Parathyroid adenoma (tissue), 2 donors: ENCODE measurements around the gene CNP.

Experiments
- H2AFZ ChIP-seq: fragments of 300-600 bp; sonication (generic); one replicate; pipeline ENCODE4 v1.7.0; 2017; ENCODE audit warnings: antibody characterized with exemption, mild to moderate bottlenecking
- H3K27ac ChIP-seq: fragments of 300-600 bp; sonication (generic); one replicate; pipeline ENCODE4 v1.7.0; 2017
- H3K27me3 ChIP-seq: fragments of 300-600 bp; sonication (generic); one replicate; pipeline ENCODE4 v1.7.0; 2017; ENCODE audit warnings: low read length; ENCODE audit not compliant: control insufficient read depth, insufficient read depth
- H3K36me3 ChIP-seq: fragments of 300-600 bp; sonication (generic); one replicate; pipeline ENCODE4 v1.7.0; 2017; ENCODE audit warnings: low read length; ENCODE audit not compliant: control insufficient read depth, insufficient read depth
- H3K4me1 ChIP-seq: fragments of 300-600 bp; sonication (generic); one replicate; pipeline ENCODE4 v1.7.0; 2017; ENCODE audit warnings: control low read depth
- H3K4me2 ChIP-seq: fragments of 300-600 bp; sonication (generic); one replicate; pipeline ENCODE4 v1.7.0; 2017; ENCODE audit warnings: low read length
- H3K4me3 ChIP-seq: fragments of 300-600 bp; sonication (generic); one replicate; pipeline ENCODE4 v1.7.0; 2017; ENCODE audit warnings: low read depth, low read length
- H3K79me2 ChIP-seq: fragments of 300-600 bp; sonication (generic); one replicate; pipeline ENCODE4 v1.7.0; 2017; ENCODE audit warnings: control low read depth
- H3K9ac ChIP-seq: fragments of 300-600 bp; sonication (generic); one replicate; pipeline ENCODE4 v1.7.0; 2017; ENCODE audit warnings: mild to moderate bottlenecking
- H3K9me3 ChIP-seq: fragments of 300-600 bp; sonication (generic); one replicate; pipeline ENCODE4 v1.7.0; 2017; ENCODE audit warnings: low read length; ENCODE audit not compliant: control insufficient read depth
- CTCF ChIP-seq: fragments of 300-600 bp; sonication (generic); IDR thresholded peaks from one replicate; pipeline ENCODE4 v1.7.0; 2017; ENCODE audit warnings: antibody characterized with exemption, mild to moderate bottlenecking
- donor health status: primary hyperparathyroidism.

The CNP gene

DNA sequence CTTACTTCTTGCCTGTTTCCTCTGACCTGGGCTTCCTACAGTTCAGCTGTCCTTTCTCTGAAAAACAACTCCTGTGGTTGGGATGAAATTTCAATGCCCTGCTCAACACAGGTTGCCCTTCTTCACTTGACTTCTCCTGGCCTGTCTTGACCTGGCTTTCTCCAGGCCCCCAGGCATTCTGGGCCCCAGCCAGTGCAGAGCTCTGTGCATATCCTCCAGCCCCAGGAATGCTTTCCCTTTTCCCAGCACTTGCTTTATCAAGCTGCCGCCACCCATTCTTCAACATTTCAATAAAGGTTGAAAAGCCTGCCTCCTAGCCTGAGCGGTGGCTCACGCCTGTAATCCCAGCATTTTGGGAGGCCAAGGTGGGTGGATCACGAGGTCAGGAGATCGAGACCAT, 25.4 kb upstream of the CNP start:
- no peak overlapping the region for H3K4me2 ChIP-seq
- no peaks in the 10 kb centered on the region for H3K4me1 ChIP-seq
- H3K36me3 ChIP-seq, result no peaks in the 10 kb centered on the region
- no peaks in the 10 kb centered on the region for H3K27me3 ChIP-seq
- no peaks in the 10 kb centered on the region for H3K9me3 ChIP-seq
- H3K9ac ChIP-seq, result no peak overlapping the region
- H3K27ac ChIP-seq, result no peak overlapping the region
- TF ChIP-seq CTCF, result no peak
- H3K79me2 ChIP-seq, result no peaks in the 10 kb centered on the region
- H3K4me3 ChIP-seq, result no peak overlapping the region
- no peak overlapping the region for H2AFZ ChIP-seq

GRCh38 chr17:41942626-41943373, 23.8 kb upstream of the CNP start:
- no peaks in the 10 kb centered on the region for H3K36me3 ChIP-seq
- TF ChIP-seq CTCF, result no peak
- H3K9ac ChIP-seq, result no peak overlapping the region
- no peaks in the 10 kb centered on the region for H3K27me3 ChIP-seq
- no peaks in the 10 kb centered on the region for H3K79me2 ChIP-seq
- no peaks in the 10 kb centered on the region for H3K9me3 ChIP-seq
- no peaks in the 10 kb centered on the region for H3K4me1 ChIP-seq
- no peak overlapping the region for H2AFZ ChIP-seq
- no peak overlapping the region for H3K4me2 ChIP-seq
- H3K27ac ChIP-seq, result no peak overlapping the region
- no peak overlapping the region for H3K4me3 ChIP-seq

DNA sequence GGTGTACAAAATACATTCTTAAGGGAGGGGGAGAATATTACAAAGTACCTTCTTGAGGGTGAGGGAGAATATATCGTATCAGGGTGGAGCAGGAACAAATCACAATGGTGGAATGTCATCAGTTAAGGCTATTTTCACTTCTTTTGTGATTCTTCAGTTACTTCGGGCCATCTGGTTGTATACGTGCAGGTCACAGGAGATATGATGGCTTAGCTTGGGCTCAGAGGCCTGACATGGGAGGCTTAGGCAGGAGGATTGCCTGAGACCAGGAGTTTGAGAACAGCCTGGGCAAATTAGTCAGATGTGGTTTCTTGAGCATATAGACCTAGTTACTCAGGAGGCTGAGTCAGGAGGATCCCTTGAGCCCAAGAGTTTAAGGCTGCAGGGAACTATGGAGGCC, 23.1 kb upstream of the CNP start:
- no peaks in the 10 kb centered on the region for H3K9me3 ChIP-seq
- H3K9ac ChIP-seq, result no peak overlapping the region
- no peaks in the 10 kb centered on the region for H3K27me3 ChIP-seq
- no peak for TF ChIP-seq CTCF
- no peak overlapping the region for H3K27ac ChIP-seq
- H3K4me3 ChIP-seq, result no peak overlapping the region
- no peaks in the 10 kb centered on the region for H3K4me1 ChIP-seq
- H3K36me3 ChIP-seq, result no peaks in the 10 kb centered on the region
- H3K4me2 ChIP-seq, result no peak overlapping the region
- no peaks in the 10 kb centered on the region for H3K79me2 ChIP-seq
- no peak overlapping the region for H2AFZ ChIP-seq

DNA sequence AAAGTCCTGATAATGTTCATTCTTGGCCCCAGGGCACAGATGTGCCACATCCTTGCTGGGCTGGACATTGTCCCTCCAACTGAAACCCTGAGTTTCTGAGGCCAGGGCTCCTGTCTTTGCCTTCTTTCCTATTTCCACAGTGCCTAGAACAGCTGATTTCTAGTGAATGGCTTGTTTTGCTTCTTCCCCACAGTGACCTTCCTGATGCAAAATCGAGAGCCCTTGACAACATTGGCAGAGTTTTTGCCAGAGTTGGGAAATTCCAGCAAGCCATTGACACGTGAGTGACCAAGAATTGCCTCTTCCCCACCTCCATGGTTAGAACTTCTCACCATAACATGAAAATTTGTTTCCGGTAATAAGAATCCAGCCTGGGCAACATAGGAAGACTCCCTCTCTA, 21.7 kb upstream of the CNP start:
- Histone ChIP-seq H3K36me3 (no peaks in the 10 kb centered on the region), H3K79me2 (no peaks in the 10 kb centered on the region), H3K9me3 (no peaks in the 10 kb centered on the region), H2AFZ (no peak overlapping the region), H3K27ac (no peak overlapping the region), H3K4me3 (no peak overlapping the region), H3K27me3 (no peaks in the 10 kb centered on the region), H3K4me2 (no peak overlapping the region), H3K4me1 (no peaks in the 10 kb centered on the region), H3K9ac (no peak overlapping the region)
- no peak for TF ChIP-seq CTCF
